Sciatic nerve (tissue), 2 donors: Measurements from ENCODE around the gene RGS6. TPM values are rescaled to one million over a fixed set of nuclear protein-coding genes. Genes with fewer than 3 reads are reported as not detected.
A peak's percentile ranks its signal among the peaks of the same experiment; 100 is the strongest.
"Not testable (repeated sequence)": the region's sequence is repeated elsewhere in the genome, so short reads cannot be mapped to it uniquely, and the experiment has no call there.

ENCODE experiments used
- ATAC-seq: fragments of 200-7000 bp; cut with Tn5 transposase; one replicate; pipeline ENCODE4 v1.9.1; 2020; ENCODE audit warnings: mild to moderate bottlenecking, moderate library complexity
- DNase-seq: peaks from one replicate; pipeline ENCODE4 v3.0.0-alpha.2; 2020; ENCODE audit warnings: low spot score
- intact Hi-C: fragments of 100-400 bp; cut with DNase I; formaldehyde crosslinking; loops from one replicate; pipeline ENCODE4 v1.14.2; 2022
- total RNA-seq: library from RNA; stranded (reverse); fragmentation: NEBNext Ultra II Directional; extraction: Animal tissue kit (Norgen Biotek cat#: 25700); gene quantifications from one replicate; pipeline ENCODE4 v1.2.1, GENCODE V29; 2021
- donor health status: DM: no; HTN: no; CAD: no.
- donor health status: DM: no; HTN: no; CAD: no.

RGS6 gene
- 20.6 TPM for total RNA-seq

DNA sequence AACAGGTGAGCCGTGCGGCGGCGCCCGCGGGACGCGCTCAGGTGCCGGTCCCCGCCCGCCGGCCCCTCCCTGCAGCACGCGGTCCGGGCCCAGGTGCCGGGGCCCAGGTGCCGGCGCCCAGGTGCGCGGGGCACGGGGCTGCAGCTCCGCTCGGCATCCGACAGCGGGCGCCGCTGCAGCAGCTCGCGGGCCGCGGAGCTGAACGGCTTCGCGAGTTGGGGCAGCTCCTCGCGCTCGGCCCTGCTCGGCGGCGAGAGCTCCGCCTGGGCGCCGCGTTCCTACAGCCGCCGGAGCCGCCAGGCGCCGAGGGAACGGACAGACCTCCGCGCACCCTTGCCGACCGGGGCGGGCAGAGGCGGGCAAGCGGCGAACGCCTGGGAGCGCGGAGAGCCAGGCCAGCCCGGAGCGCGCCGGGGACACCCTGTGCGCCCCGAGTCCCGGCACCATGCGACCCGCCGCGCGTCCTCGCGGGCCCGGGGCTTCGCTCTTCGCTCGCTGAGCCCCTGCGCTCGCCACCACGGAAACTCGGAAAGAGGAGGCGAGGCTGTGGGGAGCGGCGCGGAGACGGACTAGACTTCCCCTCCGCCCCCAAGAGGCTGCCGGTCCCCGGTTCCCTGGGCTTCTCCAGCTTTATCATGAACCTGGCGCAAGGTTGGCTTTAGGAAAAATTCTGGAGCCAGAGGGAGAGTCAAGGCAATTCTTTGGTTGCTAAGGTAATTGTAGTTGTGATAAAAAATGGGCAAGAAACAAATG, at the start of gene RGS6:
TSS of gene RGS6 (plus strand) at position 201 of the 753 bp plus-strand sequence.
- intact Hi-C loops, result no loop called here
- ATAC-seq (peak; percentile 70), DNase-seq (peak; percentile 65)

DNA sequence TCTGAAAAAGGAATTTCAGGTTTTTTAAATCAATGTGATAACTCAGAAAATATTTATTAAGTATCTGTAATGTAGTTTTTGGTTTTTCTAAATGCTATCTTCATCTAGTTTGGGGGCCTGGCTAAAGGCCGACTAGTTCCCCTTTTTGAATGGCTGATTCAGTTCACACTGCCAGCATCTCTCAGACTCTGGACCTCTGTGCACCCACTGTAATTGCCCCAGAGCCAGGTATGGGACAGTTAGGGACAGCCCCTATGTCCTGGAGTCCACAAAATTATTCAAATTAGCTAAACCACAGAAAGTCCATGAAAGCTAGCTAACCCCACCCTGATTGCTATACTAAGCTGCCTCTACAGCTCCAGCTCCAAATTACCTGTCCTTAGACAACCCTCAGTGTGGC, 49.1 kb upstream of the RGS6 start:
- intact Hi-C loops, result no loop called here
- ATAC-seq (no peak), DNase-seq (no peak)

DNA sequence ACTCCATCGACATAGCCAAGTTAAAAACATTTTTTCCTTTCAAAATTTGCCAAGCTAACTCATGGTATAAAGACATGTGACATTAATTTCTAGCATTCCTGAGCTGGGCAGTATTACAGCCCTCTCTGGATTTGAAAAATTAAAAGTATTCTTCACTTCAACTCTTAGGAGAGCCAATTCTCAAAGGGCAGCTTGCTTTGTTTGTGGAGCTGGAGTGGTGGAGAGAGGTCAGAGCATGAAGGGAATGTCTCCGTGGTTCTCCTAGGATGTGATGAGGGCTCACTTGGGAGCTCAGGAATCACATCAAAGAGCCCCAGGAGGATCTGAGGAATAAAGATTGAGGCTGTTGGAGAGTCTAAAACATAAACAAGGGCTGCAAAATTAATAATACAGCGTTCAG, 46.9 kb upstream of the RGS6 start:
- DNase-seq, result no peak
- intact Hi-C loops, result no loop called here
- peak; percentile 74 for ATAC-seq

GRCh38 chr14:71887802-71888201, 44.4 kb upstream of the RGS6 start:
- intact Hi-C loops, DNase-seq, ATAC-seq: not testable (repeated sequence)

GRCh38 chr14:71890541-71890940, 41.7 kb upstream of the RGS6 start:
- intact Hi-C loops, result no loop called here
- DNase-seq (no peak), ATAC-seq (no peak)

GRCh38 chr14:71891185-71891584, 41.0 kb upstream of the RGS6 start:
- intact Hi-C loops, result no loop called here
- ATAC-seq (no peak), DNase-seq (no peak)

DNA sequence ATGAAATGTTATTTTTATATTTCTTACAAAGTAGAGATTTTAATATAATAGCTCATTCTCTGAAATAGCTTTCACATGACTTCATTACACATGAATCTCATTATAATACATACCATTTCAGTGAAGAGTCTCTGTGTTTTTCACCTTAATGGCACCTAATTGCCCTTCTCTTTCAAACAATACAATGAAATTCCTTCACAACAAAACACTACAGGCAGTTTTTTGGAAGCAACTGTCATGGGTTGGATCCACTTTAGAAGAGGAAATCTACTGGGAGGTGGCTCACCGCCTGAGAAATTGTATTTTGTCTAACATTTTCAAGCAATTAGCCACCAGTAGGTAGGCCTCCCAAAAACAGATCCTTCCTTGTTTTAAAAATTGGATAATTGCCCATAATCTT, 40.3 kb upstream of the RGS6 start:
- intact Hi-C loops, result no loop called here
- DNase-seq, result no peak
- no peak for ATAC-seq

DNA sequence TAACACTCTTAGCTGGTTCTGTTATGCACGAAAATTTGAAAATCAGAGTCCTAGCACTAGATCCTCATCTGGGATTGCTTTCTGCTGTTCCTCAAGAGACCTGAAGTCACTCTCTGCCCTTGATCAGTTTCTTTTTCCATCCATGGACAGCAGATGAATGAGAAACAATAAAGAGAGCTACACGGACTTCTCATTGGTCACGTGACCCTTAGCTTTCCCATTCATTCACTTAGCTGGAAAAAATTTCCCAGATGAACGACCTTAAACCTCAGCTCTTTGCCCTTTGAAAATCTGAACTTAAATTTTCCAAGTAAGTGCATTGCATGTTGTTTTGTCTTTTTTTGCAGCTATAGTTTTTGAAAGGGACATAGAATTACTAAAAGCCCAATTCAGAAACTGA, 27.2 kb upstream of the RGS6 start:
- peak; percentile 42 for ATAC-seq
- intact Hi-C loops, result no loop called here

DNA sequence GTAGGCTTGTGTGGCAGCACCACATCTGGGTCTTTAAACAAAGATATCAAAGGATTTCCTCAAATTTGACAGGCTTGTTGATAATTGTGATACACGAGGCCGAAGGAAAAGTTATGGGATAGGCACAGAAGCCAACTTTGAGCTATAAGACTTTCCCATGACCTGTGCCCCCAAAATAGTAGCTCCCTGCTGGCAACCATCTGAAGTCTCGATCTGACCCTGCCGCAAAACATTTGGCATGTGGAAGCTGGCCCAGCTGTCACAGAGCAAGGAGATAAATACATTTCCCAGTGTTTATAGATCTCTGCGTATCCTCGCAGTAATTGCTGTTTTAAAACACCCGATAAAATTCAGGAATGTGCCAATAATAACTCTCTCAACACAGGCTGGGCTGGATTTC, 26.4 kb upstream of the RGS6 start:
- no peak for DNase-seq
- intact Hi-C loops, result no loop called here
- ATAC-seq, result no peak

More for the DNA sequence above, 27.2 kb upstream of the RGS6 start:
- DNase-seq, result no peak

GRCh38 chr14:71907793-71908515, 24.3 kb upstream of the RGS6 start:
- intact Hi-C loops, result no loop called here
- ATAC-seq, result no peak
- DNase-seq, result no peak

DNA sequence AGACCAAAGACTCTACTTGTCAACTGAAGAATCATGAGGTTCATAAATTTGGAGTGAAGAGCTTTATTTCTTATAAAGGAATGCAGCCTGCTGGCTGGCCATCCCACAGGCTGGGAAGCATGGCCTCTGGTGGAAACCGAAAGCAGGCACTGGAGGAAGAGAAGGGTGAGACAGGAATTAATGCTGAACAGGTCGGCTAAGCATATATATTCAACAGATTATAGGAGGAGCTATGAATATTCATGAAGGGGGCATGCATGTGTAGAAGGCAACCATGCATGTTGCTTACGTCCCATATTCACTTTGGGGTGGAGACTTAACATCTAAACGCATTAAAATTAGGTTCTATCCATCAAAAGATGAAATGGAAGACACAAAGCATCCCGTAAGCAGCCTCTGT, 20.6 kb upstream of the RGS6 start:
- DNase-seq (no peak), ATAC-seq (no peak)
- intact Hi-C loops, result no loop called here

- ATAC-seq, result no peak
- intact Hi-C loops, result no loop called here
- no peak for DNase-seq
These were observed 18.9 kb upstream of the RGS6 start for GRCh38 chr14:71913342-71913741.

- intact Hi-C loops, result no loop called here
- DNase-seq (no peak), ATAC-seq (no peak)
These were observed 13.3 kb upstream of the RGS6 start for GRCh38 chr14:71918955-71919354.

GRCh38 chr14:71923513-71923912, 8.7 kb upstream of the RGS6 start:
- DNase-seq (no peak), ATAC-seq (no peak)
- intact Hi-C loops, result no loop called here

- intact Hi-C loops, result no loop called here
- peak; percentile 85 for ATAC-seq
These were observed 569 bp upstream of the RGS6 start for GRCh38 chr14:71931492-71932228.

DNA sequence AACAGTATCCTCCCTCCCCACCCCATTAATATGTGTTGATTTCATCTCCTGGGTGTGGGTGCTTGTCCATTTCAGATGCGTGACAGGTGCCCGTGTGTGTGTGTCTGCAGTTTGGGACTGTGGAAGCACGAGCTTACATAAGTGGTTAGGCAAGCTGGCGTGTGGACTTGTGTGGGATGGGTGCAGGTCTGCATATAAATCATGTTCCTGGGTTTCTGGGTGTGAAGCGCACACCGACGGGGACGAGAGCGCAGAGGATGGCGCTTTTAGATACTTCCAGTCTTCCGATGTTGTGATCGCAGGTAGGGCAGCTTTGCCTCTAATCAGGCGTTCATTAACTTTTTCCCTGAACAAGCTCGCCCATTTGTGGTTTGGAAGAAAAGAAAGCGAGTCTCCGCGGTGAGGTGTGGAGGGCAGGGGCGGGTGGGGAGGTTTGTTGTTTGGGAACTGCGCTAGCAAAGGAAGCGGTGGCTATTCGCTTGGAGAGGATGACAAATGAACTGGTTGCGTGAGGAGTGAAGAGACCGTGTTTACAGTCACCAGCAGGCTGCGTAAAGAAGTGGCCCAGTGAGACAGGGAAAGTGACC, 865 bp downstream of the RGS6 start:
- intact Hi-C loops, result no loop called here
- ATAC-seq, result peak; percentile 85
- no peak for DNase-seq

More at GRCh38 chr14:71931492-71932228, 569 bp upstream of the RGS6 start:
- peak; percentile 69 for DNase-seq

GRCh38 chr14:71938273-71938672, 6.0 kb downstream of the RGS6 start:
- intact Hi-C loops, ATAC-seq, DNase-seq: not testable (repeated sequence)

- ATAC-seq, intact Hi-C loops, DNase-seq: not testable (repeated sequence)
These were observed 7.1 kb downstream of the RGS6 start for GRCh38 chr14:71939344-71939743.

DNA sequence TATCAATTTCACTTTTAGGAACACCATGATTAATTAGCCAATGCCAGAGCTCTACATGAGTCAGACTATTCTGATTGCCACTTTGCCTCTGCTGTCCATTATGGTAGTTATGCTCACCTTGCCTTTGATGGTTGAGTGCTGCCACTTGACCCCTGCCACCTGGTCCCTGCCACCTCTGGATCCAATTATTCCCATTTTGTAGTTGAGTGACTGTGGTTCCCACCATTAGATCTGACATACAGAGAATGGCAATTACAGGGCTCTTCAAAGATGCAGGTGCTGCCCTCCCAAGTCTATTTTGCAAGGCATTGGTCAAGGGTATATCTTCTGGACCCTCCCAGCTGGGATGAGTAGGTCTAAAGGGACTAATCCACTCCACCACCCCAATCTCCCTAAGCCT, 8.3 kb downstream of the RGS6 start:
- intact Hi-C loops, DNase-seq, ATAC-seq: not testable (repeated sequence)
